ENCODE measurements around the gene SLC12A9.

GRCh38 chr7:100865372-100865911 is 12.9 kb downstream of the SLC12A9 start:
- no peak for TF ChIP-seq CTCF (IDR thresholded peaks at IDR 0.05; ENCODE audit: insufficient read depth, low read depth, low read length)
- TF ChIP-seq EZH2 (IDR thresholded peaks at IDR 0.05; ENCODE audit: insufficient read depth, low read length): no peak

All from astrocyte (in vitro differentiated cells and primary cell).